GM10266 (cell line): ENCODE results near the gene RPL27.

Experiments
- DNase-seq: peaks from one replicate; pipeline ENCODE4 v3.0.0; 2012; ENCODE audit errors: extremely low spot score
- CTCF ChIP-seq: IDR thresholded peaks from 2 replicates; pipeline ENCODE4 v1.5.1; 2012; ENCODE audit warnings: mild to moderate bottlenecking, low read depth; ENCODE audit not compliant: control insufficient read depth, insufficient read depth; ENCODE audit errors: missing control alignments

Gene RPL27

GRCh38 chr17:43014020-43014648 lies 15.9 kb downstream of the RPL27 start:
- no peak for TF ChIP-seq CTCF
- no peak for DNase-seq

GRCh38 chr17:43014649-43015542 lies 16.7 kb downstream of the RPL27 start:
- no peak for TF ChIP-seq CTCF
- DNase-seq, result no peak

GRCh38 chr17:43015579-43015978 lies 17.4 kb downstream of the RPL27 start:
- no peak for TF ChIP-seq CTCF
- DNase-seq, result no peak

GRCh38 chr17:43016216-43016615 lies 18.0 kb downstream of the RPL27 start:
- TF ChIP-seq CTCF, result no peak
- no peak for DNase-seq

GRCh38 chr17:43018008-43018853 lies 20.0 kb downstream of the RPL27 start:
- no peak for TF ChIP-seq CTCF

GRCh38 chr17:43018932-43019331 lies 20.7 kb downstream of the RPL27 start:
- no peak for TF ChIP-seq CTCF
- DNase-seq, result no peak

More at GRCh38 chr17:43018008-43018853, 20.0 kb downstream of the RPL27 start:
- no peak for DNase-seq
